BE2C (cell line): ENCODE measurements around the gene MCM5.
"Not testable (repeated sequence)": the region's sequence is repeated elsewhere in the genome, so short reads cannot be mapped to it uniquely, and the experiment has no call there.

Source experiments
- DNase-seq: peaks from one replicate; pipeline ENCODE4 v3.0.0-alpha.2; 2020
- H3K27me3 ChIP-seq: fragments of 250-450 bp; sonication (Bioruptor Pico); 2 replicates; pipeline ENCODE4 v1.5.1; 2020; ENCODE audit warnings: mild to moderate bottlenecking
- H3K36me3 ChIP-seq: fragments of 250-450 bp; sonication (Bioruptor Pico); 2 replicates; pipeline ENCODE4 v1.5.1; 2020; ENCODE audit warnings: mild to moderate bottlenecking
- H3K4me1 ChIP-seq: fragments of 250-450 bp; sonication (Bioruptor Pico); 2 replicates; pipeline ENCODE4 v1.5.1; 2020
- H3K4me3 ChIP-seq: 2 replicates; pipeline ENCODE4 v1.5.1; 2011; ENCODE audit warnings: low read depth, low read length
- H3K9me3 ChIP-seq: fragments of 250-450 bp; sonication (Bioruptor Pico); 2 replicates; pipeline ENCODE4 v1.5.1; 2020
- CTCF ChIP-seq: IDR thresholded peaks from 2 replicates; pipeline ENCODE4 v1.5.1; 2012; ENCODE audit warnings: mild to moderate bottlenecking, low read depth, low read length

Gene MCM5

DNA sequence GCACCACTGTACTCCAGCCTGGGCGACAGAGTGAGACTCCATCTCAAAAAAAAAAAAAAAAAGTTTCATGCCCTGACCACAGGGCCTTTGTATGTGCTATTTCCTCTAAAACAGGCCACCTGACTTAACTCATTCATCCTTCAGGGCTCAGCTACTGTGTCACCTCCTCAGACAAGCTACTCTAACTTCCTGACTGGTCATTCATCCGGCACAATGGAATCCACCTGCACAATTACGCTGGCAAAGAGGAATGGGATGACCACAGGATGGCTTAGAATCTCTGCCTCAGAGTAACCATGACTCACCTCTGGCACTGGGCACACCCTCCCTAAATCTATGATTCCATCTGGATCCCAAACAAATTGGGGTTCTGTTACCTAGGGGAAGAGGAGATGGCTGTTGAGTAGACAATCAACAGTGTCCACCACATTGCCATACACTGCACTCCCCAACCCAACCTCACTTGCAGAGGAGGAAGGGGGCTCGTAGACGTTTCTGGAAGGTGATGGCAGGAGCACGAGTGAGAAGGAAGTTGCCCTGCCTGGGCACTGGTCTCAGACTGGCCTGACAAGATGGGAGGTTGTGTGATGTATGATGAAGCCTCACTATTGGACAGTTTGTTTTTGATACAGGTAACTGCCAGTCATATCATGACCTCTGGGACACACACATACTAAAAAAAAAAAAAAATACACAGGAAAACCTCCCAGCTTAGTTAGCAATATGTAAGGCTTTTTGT lies 41.9 kb upstream of the MCM5 start:
- H3K9me3 ChIP-seq: no peaks in the 10 kb centered on the region
- no peaks in the 10 kb centered on the region for H3K36me3 ChIP-seq
- TF ChIP-seq CTCF: no peak
- H3K4me3 ChIP-seq: no peak overlapping the region
- no peaks in the 10 kb centered on the region for H3K4me1 ChIP-seq
- H3K27me3 ChIP-seq: no peaks in the 10 kb centered on the region
- DNase-seq: no peak

DNA sequence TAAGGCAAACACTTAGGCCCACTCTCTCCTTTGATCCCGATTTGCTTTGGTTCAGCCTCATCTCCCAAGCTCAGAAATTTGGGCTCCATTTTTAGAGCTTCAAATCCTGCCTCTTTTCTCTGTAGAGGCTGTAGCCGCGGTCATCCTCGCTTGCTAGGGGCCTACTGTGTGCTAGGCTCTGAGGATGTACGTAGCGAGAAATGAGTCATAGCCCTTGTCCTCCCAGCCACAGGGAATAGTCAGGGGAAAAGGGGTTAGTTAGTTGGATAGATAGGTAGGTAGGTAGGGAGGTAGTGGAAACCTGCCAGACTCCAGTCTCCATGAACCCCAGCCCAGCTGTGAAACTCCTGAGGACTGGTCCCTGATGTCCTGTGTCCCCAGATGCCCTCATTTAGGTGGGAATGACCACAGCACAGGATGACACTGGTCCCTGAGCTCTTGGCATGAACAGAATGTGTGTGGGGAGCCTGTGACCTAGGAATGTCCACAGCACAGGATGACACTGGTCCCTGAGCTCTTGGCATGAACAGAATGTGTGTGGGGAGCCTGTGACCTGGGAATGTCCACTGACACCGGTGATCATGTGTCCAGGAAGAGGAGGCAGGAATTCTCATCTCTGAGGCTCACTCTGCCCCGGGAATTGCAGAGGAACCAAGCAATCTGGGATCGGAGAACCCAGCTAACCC lies 40.4 kb upstream of the MCM5 start:
- H3K4me1 ChIP-seq: no peaks in the 10 kb centered on the region
- H3K4me3 ChIP-seq: no peak overlapping the region
- no peak for DNase-seq
- no peak for TF ChIP-seq CTCF
- H3K9me3 ChIP-seq: no peaks in the 10 kb centered on the region
- no peaks in the 10 kb centered on the region for H3K36me3 ChIP-seq
- no peaks in the 10 kb centered on the region for H3K27me3 ChIP-seq

- H3K4me3 ChIP-seq: no peak overlapping the region
- H3K27me3 ChIP-seq: no peaks in the 10 kb centered on the region
- H3K9me3 ChIP-seq: no peaks in the 10 kb centered on the region
- no peaks in the 10 kb centered on the region for H3K4me1 ChIP-seq
- no peaks in the 10 kb centered on the region for H3K36me3 ChIP-seq
- no peak for TF ChIP-seq CTCF
- no peak for DNase-seq
These were observed 38.9 kb upstream of the MCM5 start for GRCh38 chr22:35361001-35361558.

GRCh38 chr22:35363566-35364086 lies 36.3 kb upstream of the MCM5 start:
- Histone ChIP-seq H3K27me3 (no peaks in the 10 kb centered on the region), H3K4me3 (no peak overlapping the region), H3K36me3 (no peaks in the 10 kb centered on the region), H3K4me1 (no peaks in the 10 kb centered on the region), H3K9me3 (no peaks in the 10 kb centered on the region)
- DNase-seq: no peak
- no peak for TF ChIP-seq CTCF

- not testable (repeated sequence) for H3K4me1 ChIP-seq, H3K36me3 ChIP-seq, DNase-seq, H3K9me3 ChIP-seq, H3K27me3 ChIP-seq, H3K4me3 ChIP-seq
These were observed 35.7 kb upstream of the MCM5 start for GRCh38 chr22:35364230-35364629.

- no peak overlapping the region for H3K4me3 ChIP-seq
- H3K9me3 ChIP-seq: no peaks in the 10 kb centered on the region
- DNase-seq: no peak
- H3K36me3 ChIP-seq: no peaks in the 10 kb centered on the region
- peaks cover 10% of the 10 kb centered on the region for H3K4me1 ChIP-seq
- no peaks in the 10 kb centered on the region for H3K27me3 ChIP-seq
- TF ChIP-seq CTCF: no peak
These were observed 32.5 kb upstream of the MCM5 start for GRCh38 chr22:35367331-35367886.
